CD4-positive, CD25-positive, alpha-beta regulatory T cell (primary cell): ENCODE data around the gene CD300LB. TPM values are rescaled to one million over a fixed set of nuclear protein-coding genes. Genes with fewer than 3 reads are reported as not detected.
A peak's percentile ranks its signal among the peaks of the same experiment; 100 is the strongest.
"Not testable (repeated sequence)": the region's sequence is repeated elsewhere in the genome, so short reads cannot be mapped to it uniquely, and the experiment has no call there.

Experiments
- ATAC-seq, 2 donors: fragments of 150-1000 bp; cut with Tn5 transposase; one replicate each; pipeline ENCODE4 v1.10.0; 2021; ENCODE audit warnings: low read depth in 2 of 2, moderate number of reproducible peaks in 2 of 2, moderate library complexity in 1 of 2
- DNase-seq, 3 donors: peaks; one replicate each; pipeline versions ENCODE4 v3.0.0 to v3.0.0-alpha.2; 2012 to 2022; ENCODE audit warnings: mixed read lengths in 1 of 3
- H3K27ac ChIP-seq: one replicate; pipeline ENCODE4 v1.7.0; 2013; ENCODE audit warnings: mild to moderate bottlenecking, low read length; ENCODE audit not compliant: insufficient read depth, poor library complexity, severe bottlenecking
- H3K27me3 ChIP-seq: one replicate; pipeline ENCODE4 v1.7.0; 2013; ENCODE audit warnings: low read length; ENCODE audit not compliant: control insufficient read depth, insufficient read depth
- H3K36me3 ChIP-seq: one replicate; pipeline ENCODE4 v1.7.0; 2013; ENCODE audit warnings: mild to moderate bottlenecking, low read length, moderate library complexity; ENCODE audit not compliant: control insufficient read depth, insufficient read depth
- H3K4me1 ChIP-seq: 2 replicates; pipeline ENCODE4 v1.7.0; 2013; ENCODE audit warnings: mild to moderate bottlenecking, low read length; ENCODE audit not compliant: insufficient read depth, control insufficient read depth, poor library complexity, severe bottlenecking
- H3K4me3 ChIP-seq: one replicate; pipeline ENCODE4 v1.7.0; 2013; ENCODE audit warnings: low read depth, mild to moderate bottlenecking, low read length, moderate library complexity
- H3K9me3 ChIP-seq, 2 experiments: 1 replicate in 1 of 2; 2 replicates in 1 of 2; pipeline ENCODE4 v1.7.0; 2013; ENCODE audit warnings: low read length in 2 of 2, mild to moderate bottlenecking in 1 of 2, moderate library complexity in 1 of 2; ENCODE audit not compliant: control insufficient read depth in 2 of 2
- H3K27ac Mint-ChIP-seq, 3 donors: one replicate each; pipeline ENCODE4 v1.8.0; 2020 to 2022; ENCODE audit warnings: mild to moderate bottlenecking in 3 of 3, mixed read lengths in 3 of 3, moderate library complexity in 2 of 3
- H3K27me3 Mint-ChIP-seq: one replicate; pipeline ENCODE4 v1.8.0; 2022; ENCODE audit warnings: mild to moderate bottlenecking, mixed read lengths
- H3K36me3 Mint-ChIP-seq: one replicate; pipeline ENCODE4 v1.8.0; 2020; ENCODE audit warnings: mixed read lengths
- H3K4me1 Mint-ChIP-seq, 4 donors: one replicate each; pipeline ENCODE4 v1.8.0; 2020 to 2022; ENCODE audit warnings: mixed read lengths in 4 of 4, mild to moderate bottlenecking in 1 of 4
- H3K4me3 Mint-ChIP-seq, 4 donors: one replicate each; pipeline ENCODE4 v1.8.0; 2020 to 2022; ENCODE audit warnings: mild to moderate bottlenecking in 4 of 4, mixed read lengths in 4 of 4, moderate library complexity in 3 of 4
- H3K9me3 Mint-ChIP-seq, 7 donors: one replicate each; pipeline ENCODE4 v1.8.0; 2020 to 2022; ENCODE audit warnings: mixed read lengths in 7 of 7, mild to moderate bottlenecking in 3 of 7, moderate library complexity in 2 of 7
- polyA plus RNA-seq, 4 donors: library from polyadenylated mRNA; unstranded; fragments of 300-500 nt; fragmentation: Illumina TruSeq; gene quantifications; one replicate each; pipeline ENCODE4 v1.2.3, GENCODE V29; 2021
- total RNA-seq: library from RNA; stranded (reverse); gene quantifications from one replicate; pipeline ENCODE4 v1.2.3, GENCODE V29; 2022

The CD300LB gene
- total and polyA plus RNA-seq, 5 donors from 2014 or later, result not detected

GRCh38 chr17:74523308-74523707, 8.0 kb downstream of the CD300LB start:
- H3K4me1 ChIP-seq, result no peaks in the 10 kb centered on the region
- Mint-ChIP-seq H3K4me3 (no peak overlapping the region), H3K27ac (no peak overlapping the region), H3K27me3 (peaks cover 16% of the 10 kb centered on the region), H3K4me1 (no peaks in the 10 kb centered on the region), H3K36me3 (no peaks in the 10 kb centered on the region), H3K9me3 (peaks cover 0 to 8% (median 3%) of the 10 kb centered on the region in 7 donors)
- no peaks in the 10 kb centered on the region for H3K27me3 ChIP-seq
- no peak overlapping the region for H3K27ac ChIP-seq
- H3K9me3 ChIP-seq, result peaks cover 0 to 2% of the 10 kb centered on the region in 2 experiments
- ATAC-seq (no peak), DNase-seq (no peak)
- no peaks in the 10 kb centered on the region for H3K36me3 ChIP-seq
- no peak overlapping the region for H3K4me3 ChIP-seq

GRCh38 chr17:74522381-74523105, 8.7 kb downstream of the CD300LB start:
- no peaks in the 10 kb centered on the region for H3K4me1 Mint-ChIP-seq
- no peak overlapping the region for H3K4me3 Mint-ChIP-seq
- Histone ChIP-seq H3K36me3 (no peaks in the 10 kb centered on the region), H3K4me3 (no peak overlapping the region), H3K27ac (no peak overlapping the region), H3K27me3 (no peaks in the 10 kb centered on the region), H3K9me3 (peaks cover 0 to 3% of the 10 kb centered on the region in 2 experiments), H3K4me1 (no peaks in the 10 kb centered on the region)
- no peak overlapping the region for H3K27ac Mint-ChIP-seq
- peaks cover 0 to 12% (median 4%) of the 10 kb centered on the region in 7 donors for H3K9me3 Mint-ChIP-seq
- ATAC-seq (no peak), DNase-seq (no peak)
- no peaks in the 10 kb centered on the region for H3K36me3 Mint-ChIP-seq
- peaks cover 16% of the 10 kb centered on the region for H3K27me3 Mint-ChIP-seq

GRCh38 chr17:74521701-74522201, 9.5 kb downstream of the CD300LB start:
- H3K9me3 Mint-ChIP-seq, result peaks cover 0 to 12% (median 4%) of the 10 kb centered on the region in 7 donors
- no peaks in the 10 kb centered on the region for H3K4me1 ChIP-seq
- no peaks in the 10 kb centered on the region for H3K4me1 Mint-ChIP-seq
- no peak overlapping the region for H3K27ac Mint-ChIP-seq
- H3K27me3 ChIP-seq, result no peaks in the 10 kb centered on the region
- no peak overlapping the region for H3K4me3 ChIP-seq
- no peaks in the 10 kb centered on the region for H3K36me3 ChIP-seq
- no peak for DNase-seq
- H3K27me3 Mint-ChIP-seq, result peaks cover 11% of the 10 kb centered on the region
- no peaks in the 10 kb centered on the region for H3K36me3 Mint-ChIP-seq
- H3K9me3 ChIP-seq, result peaks cover 0 to 3% of the 10 kb centered on the region in 2 experiments
- ATAC-seq, result peak in 1 of 2 donors; percentile 8
- no peak overlapping the region for H3K4me3 Mint-ChIP-seq
- H3K27ac ChIP-seq, result no peak overlapping the region

GRCh38 chr17:74520790-74521480, 10.3 kb downstream of the CD300LB start:
- Mint-ChIP-seq H3K27ac (no peak overlapping the region), H3K27me3 (peaks cover 14% of the 10 kb centered on the region), H3K4me3 (no peak overlapping the region), H3K36me3 (no peaks in the 10 kb centered on the region), H3K4me1 (no peaks in the 10 kb centered on the region), H3K9me3 (peaks cover 0 to 12% (median 4%) of the 10 kb centered on the region in 7 donors)
- no peaks in the 10 kb centered on the region for H3K27me3 ChIP-seq
- no peaks in the 10 kb centered on the region for H3K36me3 ChIP-seq
- no peak overlapping the region for H3K27ac ChIP-seq
- DNase-seq (no peak), ATAC-seq (no peak)
- H3K4me1 ChIP-seq, result no peaks in the 10 kb centered on the region
- no peak overlapping the region for H3K4me3 ChIP-seq
- peaks cover 0 to 3% of the 10 kb centered on the region in 2 experiments for H3K9me3 ChIP-seq

GRCh38 chr17:74520016-74520434, 11.2 kb downstream of the CD300LB start:
- DNase-seq (no peak), ATAC-seq (no peak)
- no peaks in the 10 kb centered on the region for H3K36me3 Mint-ChIP-seq
- H3K4me3 Mint-ChIP-seq, result no peak overlapping the region
- no peak overlapping the region for H3K27ac Mint-ChIP-seq
- H3K4me1 Mint-ChIP-seq, result no peaks in the 10 kb centered on the region
- Histone ChIP-seq H3K4me1 (no peaks in the 10 kb centered on the region), H3K9me3 (peaks cover 0 to 3% of the 10 kb centered on the region in 2 experiments), H3K4me3 (no peak overlapping the region), H3K36me3 (no peaks in the 10 kb centered on the region), H3K27ac (no peak overlapping the region), H3K27me3 (no peaks in the 10 kb centered on the region)
- peaks cover 14% of the 10 kb centered on the region for H3K27me3 Mint-ChIP-seq
- H3K9me3 Mint-ChIP-seq, result peaks cover 0 to 12% (median 4%) of the 10 kb centered on the region in 7 donors

GRCh38 chr17:74518413-74518981, 12.8 kb downstream of the CD300LB start:
- not testable (repeated sequence) for H3K36me3 Mint-ChIP-seq, H3K4me3 ChIP-seq, H3K36me3 ChIP-seq, H3K27me3 ChIP-seq, DNase-seq, H3K27ac Mint-ChIP-seq, H3K4me1 ChIP-seq, H3K27ac ChIP-seq, H3K4me3 Mint-ChIP-seq, H3K4me1 Mint-ChIP-seq, H3K9me3 ChIP-seq, ATAC-seq
- peaks cover 0 to 21% (median 8%) of the 10 kb centered on the region in 7 donors for H3K9me3 Mint-ChIP-seq
- H3K27me3 Mint-ChIP-seq, result peaks cover 22% of the 10 kb centered on the region

GRCh38 chr17:74516561-74517328, 14.5 kb downstream of the CD300LB start:
- Histone ChIP-seq H3K4me3 (no peak overlapping the region), H3K4me1 (no peaks in the 10 kb centered on the region), H3K9me3 (peaks cover 0 to 3% of the 10 kb centered on the region in 2 experiments), H3K27ac (no peak overlapping the region), H3K36me3 (no peaks in the 10 kb centered on the region), H3K27me3 (peaks cover 5% of the 10 kb centered on the region)
- DNase-seq (no peak), ATAC-seq (no peak)
- no peak overlapping the region for H3K4me3 Mint-ChIP-seq
- H3K9me3 Mint-ChIP-seq, result peaks cover 0 to 20% (median 8%) of the 10 kb centered on the region in 7 donors
- H3K27ac Mint-ChIP-seq, result no peak overlapping the region
- peaks cover 0 to 4% (median 1%) of the 10 kb centered on the region in 4 donors for H3K4me1 Mint-ChIP-seq
- H3K27me3 Mint-ChIP-seq, result peaks cover 31% of the 10 kb centered on the region
- peaks cover 9% of the 10 kb centered on the region for H3K36me3 Mint-ChIP-seq
